MM.1S (cell line): ENCODE data around the gene CPB1.

ENCODE experiments used
- DNase-seq: peaks from one replicate; pipeline ENCODE4 v3.0.0-alpha.2; 2015
- H2AFZ ChIP-seq: fragments of 300-600 bp; sonication (generic); 2 replicates; pipeline ENCODE4 v1.6.0; 2016; ENCODE audit warnings: antibody characterized with exemption, low read length
- H3F3A ChIP-seq: fragments of 300-600 bp; sonication (generic); 2 replicates; pipeline ENCODE4 v1.6.1; 2016; ENCODE audit warnings: mild to moderate bottlenecking, antibody characterized with exemption, low read length, moderate library complexity, mixed read lengths; ENCODE audit not compliant: insufficient read depth
- H3K27ac ChIP-seq: fragments of 300-600 bp; sonication (generic); 2 replicates; pipeline ENCODE4 v1.5.1; 2016; ENCODE audit warnings: mild to moderate bottlenecking, low read length
- H3K27me3 ChIP-seq: fragments of 300-600 bp; sonication (generic); replicated peaks from 2 replicates; pipeline ENCODE4 v1.6.0; 2016; ENCODE audit warnings: low read length; ENCODE audit not compliant: insufficient read depth
- H3K36me3 ChIP-seq: fragments of 300-600 bp; sonication (generic); replicated peaks from 2 replicates; pipeline ENCODE4 v1.6.1; 2016; ENCODE audit warnings: mild to moderate bottlenecking, low read length, mixed read lengths; ENCODE audit not compliant: insufficient read depth
- H3K4me1 ChIP-seq: fragments of 300-600 bp; sonication (generic); 2 replicates; pipeline ENCODE4 v1.6.1; 2016; ENCODE audit warnings: low read length, mixed read lengths
- H3K4me2 ChIP-seq: fragments of 300-600 bp; sonication (generic); 2 replicates; pipeline ENCODE4 v1.6.0; 2016; ENCODE audit warnings: low read depth, low read length
- H3K4me3 ChIP-seq: fragments of 300-600 bp; sonication (generic); 2 replicates; pipeline ENCODE4 v1.5.1; 2016; ENCODE audit warnings: low read length, mixed read lengths
- H3K79me2 ChIP-seq: fragments of 300-600 bp; sonication (generic); 2 replicates; pipeline ENCODE4 v1.6.1; 2016; ENCODE audit warnings: mixed run types, low read length, mixed read lengths
- H3K9ac ChIP-seq: fragments of 300-600 bp; sonication (generic); 2 replicates; pipeline ENCODE4 v1.6.1; 2016; ENCODE audit warnings: low read length, mixed read lengths
- H3K9me2 ChIP-seq: fragments of 300-600 bp; sonication (generic); replicated peaks from 2 replicates; pipeline ENCODE4 v1.6.1; 2016; ENCODE audit warnings: mild to moderate bottlenecking, low read length, mixed read lengths; ENCODE audit not compliant: insufficient read depth
- H3K9me3 ChIP-seq: fragments of 300-600 bp; sonication (generic); replicated peaks from 2 replicates; pipeline ENCODE4 v1.6.1; 2016; ENCODE audit warnings: mild to moderate bottlenecking, low read length, mixed read lengths; ENCODE audit not compliant: insufficient read depth
- H4K20me1 ChIP-seq: fragments of 300-600 bp; sonication (generic); 2 replicates; pipeline ENCODE4 v1.6.1; 2016; ENCODE audit warnings: mild to moderate bottlenecking, low read length, moderate library complexity, mixed read lengths; ENCODE audit not compliant: insufficient read depth
- CTCF ChIP-seq: fragments of 300-600 bp; sonication (generic); IDR thresholded peaks from 2 replicates; pipeline ENCODE4 v1.5.1; 2016; ENCODE audit warnings: antibody characterized with exemption, low read length, mixed read lengths
- EZH2 ChIP-seq: fragments of 300-600 bp; sonication (generic); optimal IDR thresholded peaks from 2 replicates; pipeline ENCODE3; 2017; ENCODE audit warnings: low read depth, mild to moderate bottlenecking, antibody characterized with exemption, low read length, mixed read lengths
- EZH2phosphoT487 ChIP-seq: fragments of 300-600 bp; sonication (generic); IDR thresholded peaks from 2 replicates; pipeline ENCODE4 v1.6.1; 2018; ENCODE audit warnings: antibody characterized with exemption, low read length

Gene CPB1

GRCh38 chr3:148863814-148864213 is 36.2 kb downstream of the CPB1 start:
- Histone ChIP-seq H3F3A (no peaks in the 10 kb centered on the region), H4K20me1 (no peaks in the 10 kb centered on the region), H3K79me2 (no peaks in the 10 kb centered on the region), H3K4me1 (no peaks in the 10 kb centered on the region), H3K4me3 (no peak overlapping the region), H3K36me3 (no peaks in the 10 kb centered on the region), H2AFZ (no peak overlapping the region), H3K9me2 (no peaks in the 10 kb centered on the region), H3K9me3 (no peaks in the 10 kb centered on the region), H3K27me3 (no peaks in the 10 kb centered on the region), H3K27ac (no peak overlapping the region), H3K9ac (no peak overlapping the region), H3K4me2 (no peak overlapping the region)
- TF ChIP-seq EZH2 (no peak), CTCF (no peak), EZH2phosphoT487 (no peak)
- no peak for DNase-seq

DNA sequence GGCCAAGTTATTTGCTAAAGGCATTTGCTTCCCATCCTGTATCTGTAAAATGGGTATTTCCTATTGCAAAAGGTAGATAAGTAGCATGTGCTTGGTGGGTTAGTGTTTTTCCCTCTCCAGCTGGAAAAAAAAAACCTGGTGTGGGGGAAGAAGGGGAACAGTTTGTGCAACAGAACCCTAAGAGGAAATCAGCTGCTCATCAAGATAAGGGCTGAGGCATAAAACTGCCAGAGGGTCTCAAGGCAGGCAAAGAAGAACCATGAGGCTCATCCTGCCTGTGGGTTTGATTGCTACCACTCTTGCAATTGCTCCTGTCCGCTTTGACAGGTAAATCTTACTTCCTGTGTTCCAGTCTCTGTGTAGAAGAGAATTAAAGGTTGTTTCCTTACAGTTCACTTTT is 37.4 kb downstream of the CPB1 start, which contains the start of gene CPA3:
Gene CPA3 (plus strand): TSS at position 248 of the 400 bp plus-strand sequence. CDS start 12 bp downstream, at position 260.
- no peaks in the 10 kb centered on the region for H3K27me3 ChIP-seq
- H3K27ac ChIP-seq = no peak within 1 kb of the TSS
- no peak within 1 kb of the TSS for H3K9ac ChIP-seq
- TF ChIP-seq EZH2phosphoT487 = no peak
- no peak for TF ChIP-seq EZH2
- no peak for TF ChIP-seq CTCF
- no peak within 1 kb of the TSS for H3K4me3 ChIP-seq
- no peaks in the 10 kb centered on the region for H3K9me2 ChIP-seq
- no peaks in the 10 kb centered on the region for H3K36me3 ChIP-seq
- no peaks in the 10 kb centered on the region for H3K9me3 ChIP-seq
- H4K20me1 ChIP-seq = no peaks in the 10 kb centered on the region
- DNase-seq = no peak
- H3K4me1 ChIP-seq = no peaks in the 10 kb centered on the region
- H2AFZ ChIP-seq = no peak within 1 kb of the TSS
- no peaks in the 10 kb centered on the region for H3K79me2 ChIP-seq
- no peaks in the 10 kb centered on the region for H3F3A ChIP-seq
- H3K4me2 ChIP-seq = no peak within 1 kb of the TSS

GRCh38 chr3:148866261-148866660 is 38.6 kb downstream of the CPB1 start:
- no peak overlapping the region for H3K4me3 ChIP-seq

More at GRCh38 chr3:148866261-148866660, 38.6 kb downstream of the CPB1 start:
- Histone ChIP-seq H3K27ac (no peak overlapping the region), H3K9me2 (no peaks in the 10 kb centered on the region), H3K4me1 (no peaks in the 10 kb centered on the region), H4K20me1 (no peaks in the 10 kb centered on the region), H3K4me2 (no peak overlapping the region), H3K9ac (no peak overlapping the region), H3F3A (no peaks in the 10 kb centered on the region), H2AFZ (no peak overlapping the region), H3K36me3 (no peaks in the 10 kb centered on the region), H3K27me3 (no peaks in the 10 kb centered on the region), H3K79me2 (no peaks in the 10 kb centered on the region), H3K9me3 (no peaks in the 10 kb centered on the region)
- TF ChIP-seq CTCF (no peak), EZH2 (no peak)
- DNase-seq = no peak
